C4-2B (cell line): ENCODE results near the gene PDS5A.

Source experiments
- CTCF ChIP-seq: fragments of 450-650 bp; conservative IDR thresholded peaks from 2 replicates; pipeline ENCODE4 v1.5.1; 2017; ENCODE audit warnings: mild to moderate bottlenecking
- ZFX ChIP-seq: fragments of 450-650 bp; IDR thresholded peaks from 2 replicates; pipeline ENCODE4 v1.6.1; 2017

GRCh38 chr4:39792128-39792527 lies 185.6 kb downstream of the PDS5A start:
- no peak for TF ChIP-seq CTCF
- TF ChIP-seq ZFX: no peak
